ENCODE results near the gene PTPRT.

GRCh38 chr20:42721923-42722322 is 467.8 kb downstream of the PTPRT start:
- TF ChIP-seq POLR2A (IDR thresholded peaks at IDR 0.05) (no peak), CTCF (IDR thresholded peaks at IDR 0.05) (no peak), POLR2AphosphoS5 (IDR thresholded peaks at IDR 0.05) (no peak)
